HG03196 (cell line): Measurements from ENCODE around the gene STAB2.
"Not testable (repeated sequence)": the region's sequence is repeated elsewhere in the genome, so short reads cannot be mapped to it uniquely, and the experiment has no call there.

Experiments used
- ATAC-seq: cut with Tn5 transposase; IDR thresholded peaks from one replicate; pipeline ENCODE4 v1.9.1; 2021; ENCODE audit not compliant: unreplicated experiment

STAB2 gene

DNA sequence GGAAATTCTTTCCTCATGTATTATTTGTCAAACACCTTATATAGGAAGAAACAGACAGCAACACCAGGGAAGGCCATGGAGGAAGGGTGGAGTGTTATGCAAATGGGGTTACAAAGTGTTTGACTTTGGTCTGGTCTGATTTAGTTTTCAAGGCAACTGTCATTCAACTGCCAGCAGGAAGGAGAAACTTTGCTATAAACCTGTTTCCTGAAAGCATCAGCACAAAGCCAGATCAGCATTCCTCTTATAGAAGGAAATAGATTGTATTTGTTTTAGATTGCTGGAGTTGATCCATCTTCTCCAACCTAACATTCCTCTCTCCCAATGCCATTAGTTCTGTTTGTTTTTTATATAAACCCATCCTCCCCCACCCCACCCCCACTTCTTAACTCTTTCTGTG is 65.7 kb downstream of the STAB2 start:
- no peak for ATAC-seq

DNA sequence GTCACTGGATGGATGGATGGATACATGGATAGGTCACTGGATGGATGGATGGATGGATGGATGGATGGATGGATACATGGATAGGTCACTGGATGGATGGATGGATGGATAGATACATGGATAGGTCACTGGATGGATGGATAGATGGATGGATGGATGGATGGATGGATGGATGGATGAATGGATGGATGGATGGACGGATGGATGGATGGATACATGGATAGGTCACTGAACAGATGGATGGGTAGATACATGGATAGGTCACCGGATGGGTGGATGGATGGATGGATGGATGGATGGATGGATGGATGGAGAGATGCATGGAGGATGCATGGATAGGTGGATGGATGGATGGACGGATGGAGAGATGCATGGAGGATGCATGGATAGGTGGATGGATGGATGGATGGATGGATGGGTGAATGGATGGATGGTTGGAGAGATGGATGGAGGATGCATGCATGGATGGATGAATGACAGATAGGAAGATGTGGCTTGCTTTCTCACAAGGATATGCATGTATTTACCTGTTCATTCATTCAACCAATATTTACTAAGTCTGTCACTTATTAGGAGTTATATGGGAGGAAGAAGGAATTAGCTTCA is 66.6 kb downstream of the STAB2 start:
- ATAC-seq: not testable (repeated sequence)

DNA sequence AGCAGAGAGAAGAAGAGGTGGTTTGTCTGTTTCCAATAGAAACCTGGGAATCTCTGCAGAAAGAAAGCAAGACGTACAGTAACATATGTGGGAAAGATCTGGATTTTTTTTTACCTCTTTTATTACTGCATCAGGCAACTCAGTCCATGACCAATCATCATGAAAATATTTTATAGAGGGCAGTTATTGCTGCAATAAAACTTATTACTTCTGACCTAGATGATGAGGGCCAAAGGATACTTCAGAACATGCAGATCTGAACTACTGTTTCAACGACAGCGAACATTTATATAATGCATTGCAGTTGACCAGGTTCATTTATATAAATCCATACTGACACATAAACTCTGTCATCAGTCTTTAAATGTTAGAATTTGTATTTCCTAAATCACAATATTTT is 67.7 kb downstream of the STAB2 start:
- no peak for ATAC-seq

DNA sequence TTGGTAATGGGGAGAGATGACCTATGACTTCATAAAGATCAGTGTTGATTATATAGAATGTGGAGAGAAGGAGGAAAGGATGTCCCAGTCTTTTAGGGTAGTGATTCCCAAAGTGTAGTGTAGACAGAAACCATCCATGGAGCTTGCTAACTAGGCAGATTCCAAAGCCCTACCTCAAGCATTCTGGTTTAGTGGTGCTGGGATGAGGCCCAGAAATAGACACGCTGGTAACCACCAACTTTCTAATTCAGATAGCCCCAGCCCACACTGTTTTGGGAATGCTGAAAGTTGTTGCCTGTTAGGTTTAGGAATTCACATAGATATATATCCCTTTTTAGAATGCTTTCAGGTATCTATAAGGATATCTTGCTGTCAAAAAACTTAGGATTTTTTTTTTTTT is 69.2 kb downstream of the STAB2 start:
- ATAC-seq: no peak

DNA sequence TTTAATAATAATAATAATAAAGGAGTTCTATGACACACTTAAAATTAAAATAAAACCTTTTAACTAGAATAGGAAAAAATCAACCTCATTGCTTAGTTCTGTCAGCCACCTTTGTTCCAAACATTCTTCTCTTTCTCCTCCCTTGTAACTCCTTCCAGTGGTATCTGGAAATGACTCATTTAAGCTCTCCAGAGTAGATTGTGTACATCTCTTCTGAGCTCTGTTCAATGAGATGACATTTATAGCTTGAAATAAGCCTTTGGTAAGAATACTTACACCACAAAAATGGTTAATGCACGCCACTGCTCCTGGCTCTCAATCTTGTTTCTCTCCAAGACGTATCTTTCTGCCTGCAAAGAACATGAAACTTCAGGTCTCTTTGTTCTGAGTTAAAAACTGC is 70.3 kb downstream of the STAB2 start:
- no peak for ATAC-seq

DNA sequence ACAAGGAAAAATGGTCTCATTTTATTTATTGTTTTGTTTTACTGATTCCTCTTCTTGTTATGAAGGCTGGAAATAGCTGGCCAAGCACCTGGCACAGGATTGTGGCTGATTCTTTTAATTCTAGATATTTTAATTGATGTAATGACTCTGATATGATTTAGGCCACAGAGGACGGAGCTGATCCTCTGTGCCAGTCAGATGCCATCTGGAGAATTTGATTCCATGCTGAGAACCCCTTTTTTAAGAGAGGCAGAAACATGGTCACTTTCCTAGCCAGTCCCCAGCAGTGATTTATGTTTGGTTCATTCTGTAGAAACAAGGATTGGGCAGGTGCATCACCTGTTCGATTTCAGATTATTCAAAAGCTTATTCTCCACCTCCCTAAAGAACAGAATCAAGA is 77.6 kb downstream of the STAB2 start:
- ATAC-seq: no peak

DNA sequence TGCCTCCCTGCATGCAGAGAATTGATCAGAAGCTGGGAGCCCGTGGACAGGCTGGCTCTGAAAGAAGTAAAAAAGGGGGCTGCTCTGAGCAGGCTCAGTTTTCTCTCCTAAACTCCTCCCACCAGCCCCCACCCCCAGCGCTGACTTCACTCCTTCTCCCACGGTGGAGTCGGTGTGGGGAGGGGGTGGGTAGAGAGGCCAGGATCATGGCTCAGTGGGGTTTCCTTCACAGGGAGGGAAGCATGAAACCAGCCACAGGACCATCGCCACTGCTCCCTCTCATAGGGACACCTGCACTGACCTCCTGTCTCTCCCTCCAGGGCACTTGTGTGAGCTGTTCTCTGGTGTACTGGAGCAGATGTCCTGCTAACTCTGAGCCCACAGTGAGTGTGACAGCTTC is 78.9 kb downstream of the STAB2 start:
- no peak for ATAC-seq

DNA sequence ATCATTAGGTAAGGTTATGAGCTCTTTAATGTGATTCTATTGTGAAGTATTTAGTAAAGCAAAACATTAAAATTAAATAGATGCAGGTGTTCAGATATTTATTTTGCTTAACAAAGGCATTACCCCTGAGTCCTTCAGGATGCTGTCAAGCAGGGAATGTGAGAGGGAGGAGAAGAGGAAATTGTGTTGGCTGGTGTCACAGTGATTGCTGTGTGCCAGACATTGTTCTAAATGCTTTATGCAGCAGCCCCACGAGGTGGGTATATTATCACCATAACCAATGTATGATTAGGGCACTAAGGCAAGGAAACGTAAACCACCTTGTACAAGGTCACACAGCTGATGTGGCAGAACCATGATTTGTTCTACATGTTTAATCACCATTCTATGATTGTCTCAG is 80.1 kb downstream of the STAB2 start:
- no peak for ATAC-seq

DNA sequence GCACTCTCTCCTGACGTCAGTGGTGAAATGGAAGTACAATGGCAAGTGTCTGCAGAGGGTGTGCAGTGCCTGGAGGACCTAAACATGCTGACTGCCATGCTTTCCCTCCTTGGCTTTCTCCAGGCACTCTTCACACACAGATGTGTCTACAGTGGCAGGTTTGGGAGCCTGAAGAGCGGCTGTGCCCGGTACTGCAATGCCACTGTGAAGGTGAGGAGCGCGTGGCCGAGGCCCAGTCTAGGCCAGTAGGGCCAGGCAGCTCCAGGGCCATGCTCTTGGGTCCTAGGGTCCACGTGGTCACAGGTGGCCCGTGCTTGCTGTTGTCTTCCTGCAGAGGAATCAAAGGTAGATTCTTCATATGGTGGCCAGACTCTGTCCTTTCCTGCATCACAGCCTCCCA is 81.4 kb downstream of the STAB2 start:
- no peak for ATAC-seq

DNA sequence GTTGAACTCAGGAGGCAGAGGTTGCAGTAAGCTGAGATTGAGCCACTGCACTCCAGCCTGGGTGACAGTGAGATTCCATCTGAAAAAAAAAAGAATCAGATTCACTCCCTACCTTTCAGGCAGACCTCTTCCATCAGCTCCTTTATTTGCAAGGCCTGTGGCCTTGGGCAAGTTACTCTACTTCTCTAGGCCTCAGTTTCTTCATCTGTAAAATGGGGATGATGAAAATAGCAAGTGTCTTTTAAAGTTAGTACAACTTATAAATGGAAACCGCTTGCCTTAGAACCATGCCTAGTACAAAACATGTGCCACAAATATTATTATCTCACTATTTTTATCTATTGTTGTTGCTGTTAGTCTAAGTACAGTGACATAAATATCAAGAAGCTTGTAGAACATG is 84.3 kb downstream of the STAB2 start:
- no peak for ATAC-seq

DNA sequence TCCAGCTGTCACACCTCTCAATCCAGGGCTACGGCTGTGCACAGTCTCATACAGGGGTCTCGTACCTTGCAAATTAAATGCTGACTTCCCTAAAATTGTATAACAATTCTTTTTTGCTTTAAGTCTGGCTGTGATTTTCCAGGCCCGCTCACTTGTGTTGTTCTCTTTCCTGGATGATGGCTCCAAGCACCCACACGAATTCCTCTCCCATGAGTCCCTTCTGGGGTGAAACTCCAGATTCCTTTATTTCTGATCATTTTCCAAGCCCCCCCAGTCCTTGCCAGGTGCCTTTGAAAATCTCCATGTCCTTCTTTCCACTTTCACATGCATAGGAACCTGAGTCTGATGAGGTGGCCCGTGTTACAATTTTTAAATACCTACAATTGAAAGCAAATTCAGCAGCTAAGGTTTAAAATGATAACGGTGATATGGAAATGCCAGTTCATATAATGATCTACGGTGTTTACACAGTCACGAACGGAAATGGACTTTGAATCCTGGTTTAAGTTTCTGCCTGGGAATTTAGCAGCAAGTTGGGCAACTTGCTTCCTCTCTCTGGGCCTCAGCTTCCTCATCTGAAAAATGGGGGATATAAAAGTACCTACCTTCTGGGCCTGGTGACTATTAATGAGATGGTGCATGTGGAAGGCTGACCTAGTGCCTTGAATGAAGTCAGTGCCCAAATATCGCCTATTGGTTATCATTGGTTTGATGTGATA is 85.5 kb downstream of the STAB2 start:
- ATAC-seq: no peak

DNA sequence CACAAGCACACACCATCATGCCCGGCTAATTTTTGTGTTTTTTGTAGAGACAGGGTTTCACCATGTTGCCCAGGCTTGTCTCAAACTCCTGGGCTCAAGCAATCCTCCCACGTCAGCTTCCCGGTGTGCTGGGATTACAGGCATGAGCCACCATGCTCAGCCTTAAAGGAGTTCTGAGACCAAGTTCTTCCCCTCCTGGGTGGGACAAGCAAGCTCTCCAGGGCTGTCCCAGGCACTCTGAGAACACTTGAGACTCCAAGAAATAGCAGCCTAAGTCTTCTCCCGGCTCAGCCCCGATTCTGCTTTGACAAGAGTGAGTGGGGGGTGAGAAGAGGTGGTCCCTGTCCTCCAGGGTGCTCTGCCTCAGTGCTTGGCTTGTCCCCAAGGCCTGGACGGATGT is 86.4 kb downstream of the STAB2 start:
- no peak for ATAC-seq

DNA sequence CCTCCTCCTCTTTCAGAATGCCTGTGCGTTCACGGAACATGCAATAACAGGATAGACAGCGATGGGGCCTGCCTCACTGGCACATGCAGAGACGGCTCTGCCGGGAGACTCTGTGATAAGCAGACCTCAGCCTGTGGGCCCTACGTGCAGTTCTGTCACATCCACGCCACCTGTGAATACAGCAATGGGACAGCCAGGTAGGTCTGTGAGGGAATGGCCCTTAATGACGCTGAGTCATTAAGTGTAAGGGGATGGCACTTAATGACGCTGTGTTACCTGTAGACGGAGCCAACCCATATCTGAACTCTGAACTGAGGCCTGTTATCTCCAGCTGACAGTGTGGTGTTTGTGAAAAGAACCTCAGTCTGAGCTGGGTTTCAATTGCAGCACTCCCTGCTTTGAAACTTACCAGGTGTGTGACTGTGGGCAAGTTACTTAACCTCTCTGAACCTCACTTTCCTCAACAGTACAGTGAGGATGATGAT is 86.9 kb downstream of the STAB2 start:
- no peak for ATAC-seq

DNA sequence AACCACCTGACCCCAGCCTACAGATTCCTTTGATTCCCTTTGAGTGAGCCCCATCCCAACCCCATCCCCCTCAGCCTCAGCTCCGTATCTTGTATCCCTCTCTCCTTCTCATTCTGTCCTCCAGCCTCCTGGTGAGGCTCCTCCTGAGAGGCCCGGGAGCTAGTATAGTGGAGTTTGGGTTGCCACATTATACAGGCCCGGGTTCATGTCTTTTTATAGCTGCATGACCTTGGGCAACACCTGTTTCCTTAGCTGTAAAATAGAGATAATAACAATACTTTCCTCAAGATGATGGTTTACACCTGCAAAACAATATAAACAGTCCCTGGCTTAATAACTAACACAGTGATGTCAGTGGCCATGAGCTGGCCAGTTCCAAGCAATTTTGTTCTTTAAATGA is 89.8 kb downstream of the STAB2 start:
- ATAC-seq: no peak

DNA sequence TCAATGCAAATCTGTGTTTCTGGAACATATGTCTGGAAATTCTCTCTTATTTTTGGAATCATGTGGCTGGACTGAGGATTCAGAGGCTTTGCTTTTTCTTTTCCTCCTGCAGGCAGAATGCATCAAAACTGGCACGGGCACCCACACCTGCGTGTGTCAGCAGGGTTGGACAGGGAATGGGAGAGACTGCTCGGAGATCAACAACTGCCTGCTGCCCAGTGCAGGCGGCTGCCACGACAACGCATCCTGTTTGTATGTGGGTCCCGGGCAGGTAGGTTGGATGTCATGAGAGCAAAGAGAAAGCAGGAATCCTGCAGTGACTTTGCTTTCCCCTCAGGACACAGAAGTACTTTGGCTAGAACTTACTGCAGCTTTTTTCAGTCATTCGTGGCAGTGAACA is 90.3 kb downstream of the STAB2 start:
- no peak for ATAC-seq

DNA sequence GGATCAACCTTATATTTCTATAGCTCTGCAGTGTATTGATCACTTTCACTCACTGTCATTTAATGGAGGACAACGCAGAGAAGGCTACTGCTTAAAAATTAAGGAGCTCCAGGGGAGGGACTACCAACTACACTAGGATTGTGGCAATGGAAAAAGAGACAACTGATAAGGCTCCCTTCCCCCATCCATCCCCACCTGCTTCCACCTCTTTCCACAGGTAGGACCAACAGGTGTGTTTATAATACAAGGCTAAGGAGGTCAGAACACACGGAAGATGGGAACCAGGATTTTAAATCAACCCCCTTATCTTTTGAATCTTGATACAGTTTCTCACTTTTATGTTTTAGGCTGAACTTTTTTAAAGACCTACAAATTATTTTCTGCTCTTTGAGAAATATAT is 90.8 kb downstream of the STAB2 start:
- no peak for ATAC-seq

DNA sequence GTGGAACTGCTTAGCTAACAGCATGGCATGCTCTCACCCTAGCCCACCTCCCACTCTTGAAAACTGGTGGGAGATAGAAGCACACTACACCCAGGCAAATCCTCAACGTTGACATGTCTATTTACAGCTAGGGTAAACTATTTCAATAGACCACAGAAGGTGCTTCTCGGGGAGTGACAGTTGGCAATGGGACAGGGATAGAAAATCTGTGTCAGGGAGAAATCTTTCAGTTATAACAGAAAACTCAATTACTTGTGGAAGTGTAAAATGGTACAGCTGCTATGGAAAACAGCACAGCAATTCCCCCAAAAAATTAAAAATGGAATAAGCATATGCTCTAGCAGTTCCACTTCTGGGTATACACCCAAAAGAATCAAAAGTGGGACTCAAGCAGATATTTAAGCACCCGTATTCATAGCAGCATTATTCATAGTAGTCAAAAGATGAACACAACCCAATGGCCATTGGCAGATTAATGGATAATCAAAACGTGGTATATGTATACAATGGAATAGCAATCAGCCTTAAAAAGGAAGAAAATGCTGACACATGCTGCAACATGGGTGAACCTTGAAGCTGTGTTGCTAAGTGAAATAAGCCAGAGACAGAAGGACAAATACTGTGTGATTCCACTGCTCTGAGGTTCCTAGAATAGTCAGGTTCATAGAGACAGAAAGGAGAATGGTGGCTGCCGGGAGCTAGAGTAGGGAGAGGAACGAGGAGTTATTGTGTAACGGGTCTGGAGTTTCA is 92.5 kb downstream of the STAB2 start:
- no peak for ATAC-seq

DNA sequence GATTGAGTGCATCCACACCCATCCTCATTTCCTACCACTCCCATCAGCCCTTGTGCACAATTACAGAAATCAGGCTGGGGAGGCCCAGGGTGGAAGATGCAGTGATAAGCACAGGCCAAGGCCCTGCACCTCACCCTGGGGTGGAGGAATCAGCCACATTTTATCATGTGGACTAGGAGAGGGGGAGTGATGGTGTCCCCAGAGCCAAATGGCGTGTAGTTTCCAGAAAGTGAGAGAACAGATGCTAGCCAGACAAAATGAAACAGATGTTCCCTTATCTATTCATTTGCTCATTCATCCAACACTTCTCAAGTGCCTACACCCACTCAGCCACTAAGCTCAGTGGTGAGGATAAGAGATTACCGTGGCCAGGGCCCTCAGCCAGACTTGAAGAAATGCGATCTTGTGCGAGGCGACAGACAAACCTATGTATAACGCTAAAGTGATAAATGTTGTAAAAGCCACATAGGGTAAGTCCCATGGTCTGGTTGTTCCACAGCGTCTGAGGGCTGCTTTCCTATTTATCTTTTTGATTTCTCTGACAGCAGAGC is 93.6 kb downstream of the STAB2 start:
- no peak for ATAC-seq

DNA sequence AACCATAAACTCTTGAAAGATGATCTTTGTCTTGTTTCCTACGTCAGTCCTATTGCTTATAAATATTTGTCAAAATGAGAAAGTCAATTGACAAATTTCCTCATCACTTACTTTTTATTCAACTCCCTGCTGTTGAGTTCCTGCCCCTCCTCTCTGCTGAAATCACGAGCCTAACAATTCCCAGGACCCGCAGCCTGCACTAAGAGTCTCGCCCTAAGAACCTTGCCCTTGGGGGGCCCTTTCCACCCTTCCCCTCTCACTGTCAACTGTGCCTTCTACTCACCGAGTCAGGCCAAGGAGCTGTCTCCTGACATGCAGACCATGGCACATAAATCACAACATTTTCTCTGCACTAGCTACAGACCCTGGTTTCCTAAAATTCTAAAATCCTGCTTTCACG is 99.0 kb downstream of the STAB2 start:
- ATAC-seq: no peak

DNA sequence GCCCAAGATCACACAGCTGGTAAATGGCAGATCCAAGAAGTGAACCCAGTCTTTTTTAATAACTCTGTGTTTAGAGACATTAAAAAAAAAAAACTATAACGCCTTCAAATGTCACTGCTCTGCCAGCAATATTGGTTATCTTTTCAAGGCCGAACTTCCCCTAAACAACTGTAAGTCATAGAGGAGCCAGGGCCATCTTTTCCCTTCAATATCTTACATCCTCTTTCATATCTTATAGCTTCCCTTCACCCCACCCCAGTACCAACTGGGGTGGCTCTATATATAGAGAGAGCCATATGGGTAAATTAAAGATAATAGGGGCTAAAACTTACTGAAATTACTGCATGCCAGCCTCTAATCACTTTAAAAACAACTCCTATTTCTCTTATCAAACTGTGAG is 100.2 kb downstream of the STAB2 start:
- no peak for ATAC-seq

DNA sequence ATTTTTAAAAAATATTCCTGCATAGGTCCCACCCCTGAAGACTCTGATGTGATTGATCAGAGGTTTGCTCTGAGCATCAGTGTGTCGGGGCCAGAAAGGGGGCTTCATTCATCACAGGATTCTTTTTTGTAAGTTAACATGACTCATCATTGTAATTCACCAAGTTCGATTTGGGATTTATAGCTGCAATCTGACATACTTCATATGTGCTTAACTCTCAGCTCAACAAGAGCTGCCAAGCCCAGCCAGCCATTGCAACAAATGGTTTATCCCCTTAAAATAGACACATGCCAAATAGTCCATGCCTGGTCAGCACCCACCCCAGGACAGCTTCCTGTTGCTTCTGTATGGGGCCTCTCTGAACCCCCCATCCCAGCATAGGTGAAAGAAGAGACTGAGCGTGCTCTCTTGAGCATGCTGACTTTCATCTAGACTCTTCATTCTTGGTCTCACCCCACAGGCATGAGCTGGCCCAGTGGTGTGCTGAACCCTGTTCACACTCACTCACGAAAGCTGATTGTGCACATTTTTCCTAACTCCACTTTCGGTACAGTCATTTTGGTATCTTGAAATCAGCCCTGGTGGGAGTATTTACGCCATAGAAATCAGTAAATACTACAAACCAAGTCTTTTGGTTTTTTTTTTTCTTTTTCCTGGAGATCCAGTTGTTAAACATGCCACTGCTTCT is 101.4 kb downstream of the STAB2 start:
- ATAC-seq: no peak
